IPS DF 4.7 (cell line): ENCODE results near the gene ZDHHC1.
"Not testable (repeated sequence)": the region's sequence is repeated elsewhere in the genome, so short reads cannot be mapped to it uniquely, and the experiment has no call there.

ENCODE experiments used
- DNase-seq: peaks from one replicate; pipeline ENCODE4 v3.0.0-alpha.2; 2013; ENCODE audit warnings: low spot score; ENCODE audit errors: extremely low read depth

ZDHHC1 gene

GRCh38 chr16:67395458-67396158, 20.7 kb downstream of the ZDHHC1 start:
- DNase-seq, result no peak

GRCh38 chr16:67395105-67395457, 21.2 kb downstream of the ZDHHC1 start:
- no peak for DNase-seq

- no peak for DNase-seq
Observed at GRCh38 chr16:67394155-67395104, 21.8 kb downstream of the ZDHHC1 start.

GRCh38 chr16:67393788-67394154, 22.5 kb downstream of the ZDHHC1 start:
- DNase-seq, result no peak

GRCh38 chr16:67393111-67393787, 23.0 kb downstream of the ZDHHC1 start, which contains the start of gene TPPP3:
Gene TPPP3, minus strand, starts transcription at chr16:67393498. Its CDS starts 2,387 bp downstream, at chr16:67391111.
- DNase-seq, result no peak

GRCh38 chr16:67392301-67393059, 23.8 kb downstream of the ZDHHC1 start:
- no peak for DNase-seq

GRCh38 chr16:67391424-67392300, 24.6 kb downstream of the ZDHHC1 start:
- no peak for DNase-seq

- no peak for DNase-seq
Observed at GRCh38 chr16:67390816-67391423, 25.4 kb downstream of the ZDHHC1 start.

GRCh38 chr16:67389911-67390815, 26.1 kb downstream of the ZDHHC1 start:
- no peak for DNase-seq

GRCh38 chr16:67388591-67388990, 27.7 kb downstream of the ZDHHC1 start:
- no peak for DNase-seq

- DNase-seq, result no peak
Observed at GRCh38 chr16:67388191-67388590, 28.1 kb downstream of the ZDHHC1 start.

GRCh38 chr16:67387479-67388079, 28.7 kb downstream of the ZDHHC1 start:
- no peak for DNase-seq

GRCh38 chr16:67386861-67387455, 29.3 kb downstream of the ZDHHC1 start:
- no peak for DNase-seq

- DNase-seq, result no peak
Observed at GRCh38 chr16:67384778-67385510, 31.3 kb downstream of the ZDHHC1 start.

GRCh38 chr16:67383284-67383683, 33.0 kb downstream of the ZDHHC1 start:
- DNase-seq, result no peak

- no peak for DNase-seq
Observed at GRCh38 chr16:67378642-67379041, 37.6 kb downstream of the ZDHHC1 start.

GRCh38 chr16:67376012-67376411, 40.3 kb downstream of the ZDHHC1 start:
- not testable (repeated sequence) for DNase-seq
